NCI-H1417 treated with DMSO at 0.1 percent for 48 hours (cell line): ENCODE measurements around the gene PLCB1.
"Not testable (repeated sequence)": the region's sequence is repeated elsewhere in the genome, so short reads cannot be mapped to it uniquely, and the experiment has no call there.

Experiments used
- DNase-seq: peaks from one replicate; lab custom pipeline; 2025; lab: John Stamatoyannopoulos, UW

PLCB1 gene

DNA sequence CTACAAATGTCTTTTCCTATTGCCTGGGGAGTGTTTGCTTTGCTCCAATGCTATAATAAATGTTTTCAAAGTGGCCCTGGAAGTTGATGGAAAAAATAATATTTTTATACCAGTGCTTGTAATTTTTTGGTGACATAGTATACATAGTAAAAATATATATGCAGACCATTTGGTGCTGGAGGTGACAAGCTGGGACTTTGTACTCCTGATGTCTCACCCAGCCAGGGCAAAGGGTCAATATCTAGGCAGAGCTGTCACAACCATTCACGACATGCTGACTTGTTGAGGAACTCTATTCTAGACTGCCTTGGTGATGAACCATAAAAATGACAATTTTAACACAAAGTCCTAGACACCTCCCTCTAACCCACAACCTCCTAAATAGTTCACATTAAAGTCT lies 203.0 kb downstream of the PLCB1 start:
- no peak for DNase-seq

DNA sequence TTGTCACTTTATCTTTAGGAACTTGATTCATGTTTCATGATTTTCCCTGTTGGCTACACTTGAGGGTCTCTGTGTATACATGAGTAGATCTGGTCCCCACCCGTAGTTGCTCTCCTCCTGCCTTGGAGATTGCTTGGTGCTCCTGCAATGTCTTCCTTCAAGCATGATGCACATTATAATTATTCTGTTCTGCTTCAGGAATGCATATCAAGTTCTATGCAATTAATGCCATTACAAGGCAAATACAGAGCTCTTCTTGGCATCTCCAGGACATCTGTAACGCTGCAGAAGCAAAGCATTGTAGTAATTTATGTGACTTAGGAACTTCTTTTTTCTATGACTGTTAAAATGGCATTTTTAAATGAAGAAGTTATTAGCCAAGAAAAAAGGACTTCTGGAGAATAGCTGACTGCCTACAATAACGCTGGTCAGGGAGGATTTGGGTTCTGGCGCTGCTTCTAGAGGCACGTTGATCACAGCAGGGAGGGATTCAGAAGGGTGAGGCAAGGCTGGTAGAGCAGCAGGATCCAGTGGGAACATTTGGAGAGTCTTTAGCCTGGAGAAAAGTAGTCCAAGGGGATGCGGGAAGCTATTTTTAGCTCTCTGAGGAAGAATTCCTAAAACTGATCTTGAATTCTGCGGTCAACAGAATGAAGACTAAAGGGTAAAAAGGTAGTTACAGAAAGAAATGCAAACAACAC lies 203.6 kb downstream of the PLCB1 start:
- DNase-seq = no peak

DNA sequence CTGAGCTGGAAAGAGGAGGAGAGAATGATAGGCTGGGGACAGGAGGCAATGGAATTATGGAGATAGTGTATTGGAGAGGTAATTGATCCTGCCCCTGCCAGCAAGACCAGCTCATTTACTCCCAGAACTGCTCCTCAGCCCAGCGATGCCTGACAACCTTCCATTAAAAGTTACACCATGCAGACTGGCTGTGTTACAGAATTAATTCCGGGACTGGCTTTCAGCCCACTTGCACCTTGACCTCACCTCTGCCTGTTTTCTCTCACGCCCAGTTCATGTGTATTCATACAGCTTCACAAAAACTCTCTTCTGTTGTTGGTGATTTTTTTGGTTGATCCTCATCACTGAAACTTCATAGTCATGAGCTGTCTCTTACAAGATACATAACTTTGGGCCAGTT lies 207.3 kb downstream of the PLCB1 start:
- DNase-seq = no peak

DNA sequence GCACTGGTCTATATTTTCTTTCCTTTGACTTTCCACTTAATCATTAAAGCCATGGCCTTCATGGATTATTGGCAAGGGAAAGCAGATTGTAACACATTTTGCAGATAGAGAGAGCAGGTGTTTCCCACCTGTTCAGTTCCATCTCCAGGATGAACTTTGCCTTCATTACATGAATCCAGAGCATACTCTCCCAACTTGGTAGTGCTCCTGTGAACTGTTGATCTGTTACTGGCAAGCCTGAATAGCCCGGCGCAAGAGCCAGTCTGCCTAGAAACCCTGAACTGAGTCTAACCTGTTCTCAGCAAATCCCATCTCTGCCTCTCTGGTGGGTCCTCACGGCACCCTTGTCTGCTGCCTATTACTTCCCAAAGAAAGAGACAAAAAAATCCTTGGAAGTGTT lies 210.3 kb downstream of the PLCB1 start:
- no peak for DNase-seq

DNA sequence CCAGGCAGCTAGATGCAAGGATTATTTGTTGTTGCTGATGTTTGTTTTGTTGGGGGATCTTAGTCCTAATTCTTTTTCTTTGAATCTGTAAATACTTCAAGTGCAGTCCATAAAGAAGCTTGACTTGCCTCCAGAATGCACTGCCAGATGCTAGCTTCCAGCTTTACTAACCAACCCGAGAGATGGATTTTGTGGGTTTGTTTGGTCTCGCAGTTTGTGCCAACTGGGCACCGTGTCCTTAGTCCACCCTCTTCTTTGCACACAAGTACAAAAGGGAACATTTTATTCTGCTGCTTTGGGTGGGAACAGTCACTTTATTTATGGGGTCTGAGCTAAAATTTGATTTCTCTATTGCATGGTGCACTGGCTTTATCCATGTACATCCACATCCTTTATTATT lies 212.0 kb downstream of the PLCB1 start:
- no peak for DNase-seq

DNA sequence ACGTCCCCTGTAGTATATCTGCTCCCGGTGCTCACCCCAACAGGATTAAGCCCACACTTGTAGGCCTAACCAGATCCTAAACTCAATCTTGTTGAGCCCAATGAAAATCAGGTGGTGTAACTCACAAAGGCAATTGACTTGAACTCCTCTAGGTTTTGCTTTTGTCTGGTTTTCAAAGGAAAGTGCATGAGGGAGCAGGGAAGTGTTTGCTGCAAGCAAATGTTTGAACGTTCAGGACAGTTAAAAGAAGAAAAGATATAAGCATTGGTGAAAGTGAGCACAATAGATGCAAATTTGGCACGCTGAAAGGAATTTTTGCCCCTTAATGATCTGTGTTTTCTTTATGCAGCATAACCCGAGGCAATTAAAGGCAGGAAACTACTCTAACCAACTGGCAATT lies 212.6 kb downstream of the PLCB1 start:
- DNase-seq = no peak

DNA sequence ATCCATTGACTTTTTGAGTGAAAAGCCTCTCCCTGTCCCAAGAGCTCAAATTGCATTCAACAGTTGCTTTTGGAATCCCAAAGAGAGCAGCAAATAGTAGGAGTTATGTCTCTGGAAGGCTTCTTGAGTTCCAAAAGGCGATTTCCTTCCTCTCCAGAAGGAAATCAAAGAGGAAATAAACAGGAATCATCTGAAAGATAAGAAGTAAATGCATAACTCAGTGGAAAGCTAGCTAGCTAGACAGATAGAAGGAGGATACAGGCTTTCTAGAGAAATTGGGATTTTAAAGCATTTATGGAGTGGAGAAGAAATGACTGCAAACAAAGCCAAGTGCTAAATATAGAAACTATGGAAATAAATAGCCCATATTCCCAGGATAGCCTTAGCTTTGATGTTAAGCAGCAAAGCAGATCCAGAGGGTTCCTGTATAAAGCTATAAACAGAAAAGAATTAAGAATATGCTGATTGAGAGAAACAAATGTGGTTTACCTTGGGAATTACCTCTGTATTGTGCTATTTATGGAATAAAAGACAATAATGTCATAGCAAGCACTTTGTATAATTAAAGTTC lies 214.7 kb downstream of the PLCB1 start:
- no peak for DNase-seq

DNA sequence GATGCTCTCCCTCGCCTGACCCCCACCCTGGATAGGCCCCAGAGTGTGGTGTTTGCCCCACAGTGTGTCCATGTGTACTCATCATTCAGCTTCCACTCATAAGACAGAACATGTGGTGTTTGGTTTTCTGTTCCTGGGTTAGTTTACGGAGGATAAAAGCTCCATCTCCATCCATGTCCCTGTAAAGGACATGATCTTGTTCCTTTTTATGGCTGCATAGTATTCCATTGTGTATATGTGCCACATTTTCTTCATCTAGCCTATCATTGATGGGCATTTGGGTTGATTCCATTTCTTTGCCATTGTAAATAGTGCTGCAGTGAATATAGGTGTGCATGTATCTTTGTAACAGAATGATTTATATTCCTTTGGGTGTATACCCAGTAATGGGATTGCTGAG lies 218.2 kb downstream of the PLCB1 start:
- DNase-seq = not testable (repeated sequence)

DNA sequence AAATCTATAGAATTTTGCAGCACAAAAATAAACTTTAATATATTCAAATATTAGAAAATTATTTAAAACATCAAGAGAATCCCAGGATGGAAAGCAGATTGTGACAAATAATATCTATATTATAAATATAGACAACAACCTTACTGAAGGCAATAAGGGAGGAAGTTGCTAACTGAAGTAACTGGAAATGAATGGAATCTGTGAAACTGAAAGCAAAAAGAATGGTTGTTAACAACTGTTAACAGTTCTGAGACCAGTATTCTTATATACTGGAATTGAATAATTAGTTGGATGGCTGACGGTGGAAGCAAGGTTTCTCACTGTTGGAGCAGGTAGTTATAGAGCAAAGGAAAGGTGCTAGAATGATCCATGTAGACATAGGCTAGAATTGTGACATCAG lies 220.4 kb downstream of the PLCB1 start:
- DNase-seq = no peak

DNA sequence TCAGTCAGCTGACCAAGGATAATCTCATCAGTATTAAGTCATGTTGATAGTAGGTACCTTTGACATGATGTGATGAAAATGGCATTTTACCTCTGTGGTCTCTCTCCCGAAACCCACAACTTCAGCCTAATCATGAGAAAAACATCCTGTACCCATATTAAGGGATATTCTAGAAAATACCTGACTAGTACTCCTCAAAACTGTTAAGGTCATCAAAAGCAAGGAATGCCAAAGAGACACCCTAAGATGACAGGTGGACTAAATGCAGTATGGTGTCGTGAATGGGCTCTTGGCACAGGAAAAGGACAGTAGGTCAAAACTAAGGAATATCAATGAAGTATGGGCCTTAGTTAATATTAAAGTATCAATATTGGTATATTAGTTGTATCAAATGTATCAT lies 221.4 kb downstream of the PLCB1 start:
- no peak for DNase-seq

DNA sequence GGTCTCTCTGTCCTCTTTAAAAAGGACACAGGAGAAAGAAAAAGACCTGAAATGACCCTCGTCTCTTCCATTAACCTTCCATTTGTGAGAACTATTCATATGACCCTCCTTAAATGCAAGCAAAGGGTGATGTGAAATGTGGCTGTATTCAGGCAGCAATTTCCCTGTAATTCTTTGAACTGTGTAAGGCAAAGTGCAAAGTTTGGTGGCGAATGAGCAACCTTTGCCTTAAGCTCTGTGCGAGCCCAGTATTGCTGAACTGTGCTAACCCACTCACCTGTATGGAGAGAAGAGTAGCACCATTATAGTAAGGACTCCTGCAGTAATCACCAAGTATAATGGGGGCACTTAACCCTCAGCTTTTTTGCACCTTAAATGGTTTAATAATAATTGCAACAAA lies 223.4 kb downstream of the PLCB1 start:
- DNase-seq = no peak

DNA sequence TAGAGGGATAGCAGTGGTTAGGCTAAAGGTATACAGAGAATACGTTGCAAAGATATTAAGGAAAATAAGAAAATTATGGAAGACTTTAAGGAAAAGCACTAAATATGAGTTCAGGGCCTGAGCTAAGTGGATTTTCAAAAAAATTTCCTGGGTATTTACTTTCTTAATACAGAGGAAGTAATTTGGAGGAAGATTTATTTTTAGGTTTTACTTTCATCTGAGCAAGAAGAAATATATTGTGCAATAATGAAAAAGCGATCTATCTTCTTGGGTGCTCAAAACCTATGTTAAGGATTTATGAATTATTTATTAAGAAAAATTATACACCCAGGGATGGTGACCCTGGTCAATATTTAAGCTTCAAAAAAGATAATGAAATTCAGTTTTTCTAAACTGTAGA lies 224.7 kb downstream of the PLCB1 start:
- no peak for DNase-seq

DNA sequence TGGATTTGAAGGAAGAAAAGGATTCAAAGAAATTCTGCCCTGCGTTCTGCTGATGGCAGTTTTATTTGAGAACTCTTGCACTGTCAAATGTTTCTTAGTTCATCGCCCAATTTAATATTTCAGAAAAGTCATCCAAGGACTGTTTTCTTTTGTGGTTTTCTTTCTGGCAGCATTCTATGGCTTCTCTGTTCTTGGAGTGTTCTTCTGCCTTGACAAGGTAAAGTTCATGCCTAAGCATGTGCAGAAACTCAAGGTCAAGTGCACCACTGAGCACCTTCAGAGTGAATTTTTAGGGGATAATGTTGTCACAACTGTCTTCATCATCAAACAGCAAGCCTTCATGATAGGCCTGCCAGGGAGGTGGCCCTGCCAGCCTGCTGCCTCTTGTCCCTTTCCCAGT lies 225.6 kb downstream of the PLCB1 start:
- DNase-seq = no peak

DNA sequence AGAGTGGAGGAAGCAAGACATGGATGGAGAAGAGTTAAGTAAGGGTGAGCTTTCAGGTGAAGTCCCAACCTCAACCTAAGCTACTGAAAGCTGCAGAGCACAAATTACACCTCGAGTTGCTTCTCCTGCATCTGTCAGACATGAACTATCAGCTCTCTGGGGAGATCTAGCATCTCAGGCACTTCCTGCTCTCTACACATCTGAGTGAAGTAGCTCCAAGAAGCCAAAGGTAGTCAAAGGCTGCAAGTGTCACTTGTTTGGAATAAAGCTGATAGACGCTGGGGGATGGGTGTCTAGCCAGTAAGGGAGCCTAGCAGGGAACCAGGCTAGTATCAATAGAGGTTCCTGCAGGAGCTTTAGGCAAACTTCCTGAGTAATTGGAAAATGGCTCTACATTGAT lies 228.0 kb downstream of the PLCB1 start:
- DNase-seq = no peak

DNA sequence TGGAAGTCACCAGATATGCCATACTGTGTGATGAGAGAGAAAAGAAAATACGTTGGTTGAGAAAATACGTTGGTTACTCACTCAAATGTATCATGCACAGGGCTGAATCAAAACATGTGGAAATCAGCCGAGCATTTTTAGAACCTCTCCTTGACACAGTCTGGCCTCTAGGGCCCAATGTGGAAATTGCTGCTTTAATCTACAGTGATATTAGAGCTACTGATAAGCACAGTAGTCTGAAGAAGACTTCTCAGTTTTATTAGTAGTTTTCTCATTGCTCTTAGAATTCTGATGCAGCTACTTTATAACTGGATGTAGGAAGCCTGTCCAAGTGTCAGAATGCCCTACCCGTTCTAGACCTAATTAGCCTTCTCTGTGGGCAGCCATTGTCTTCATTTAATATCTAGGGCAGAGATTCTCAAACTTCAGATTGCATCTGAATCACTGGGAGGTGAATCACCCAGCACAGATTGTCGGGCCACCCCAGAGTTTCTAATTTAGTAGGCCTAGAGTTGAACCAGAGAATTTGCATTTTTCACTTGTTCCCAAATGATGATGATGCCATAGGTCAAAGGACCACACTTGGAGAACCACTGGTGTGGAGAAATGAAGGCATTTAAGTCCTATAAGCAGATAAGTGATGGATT lies 229.1 kb downstream of the PLCB1 start:
- DNase-seq = no peak

DNA sequence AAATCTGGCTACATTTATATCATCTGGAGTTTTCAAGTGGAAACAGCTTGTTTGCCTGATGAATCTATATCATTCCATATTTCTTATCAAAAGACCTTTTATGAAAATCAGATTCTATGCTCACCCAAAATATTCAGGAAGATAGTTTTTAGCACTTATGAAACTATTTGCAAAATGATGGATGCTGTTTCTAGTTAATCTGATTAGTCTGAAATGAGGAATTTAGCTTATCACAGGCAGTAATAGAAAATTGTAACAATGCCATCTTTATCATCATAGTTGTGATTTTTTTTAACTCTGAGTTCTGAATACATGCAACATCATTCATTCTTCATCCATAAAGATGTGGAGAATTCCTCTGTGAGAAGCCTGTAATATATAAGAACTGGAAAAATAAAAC lies 229.7 kb downstream of the PLCB1 start:
- DNase-seq = no peak

DNA sequence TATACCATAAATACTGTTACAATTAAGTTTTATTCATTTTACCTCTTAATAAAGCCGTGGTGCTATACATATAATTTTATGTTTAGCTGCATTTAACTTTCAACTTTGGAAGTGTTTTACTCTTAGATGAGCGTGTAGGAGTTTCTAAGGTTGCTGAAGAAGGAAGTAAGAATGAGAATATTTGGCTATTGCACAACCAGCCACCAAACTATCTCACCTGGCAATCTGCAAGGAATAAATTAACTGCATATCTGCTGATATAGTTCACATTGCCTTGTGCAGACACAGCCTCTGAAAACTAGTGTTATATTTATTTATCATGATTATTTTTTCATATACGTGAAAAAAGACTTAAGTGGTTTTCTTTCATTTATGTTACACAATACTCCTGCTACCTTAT lies 230.4 kb downstream of the PLCB1 start:
- no peak for DNase-seq

DNA sequence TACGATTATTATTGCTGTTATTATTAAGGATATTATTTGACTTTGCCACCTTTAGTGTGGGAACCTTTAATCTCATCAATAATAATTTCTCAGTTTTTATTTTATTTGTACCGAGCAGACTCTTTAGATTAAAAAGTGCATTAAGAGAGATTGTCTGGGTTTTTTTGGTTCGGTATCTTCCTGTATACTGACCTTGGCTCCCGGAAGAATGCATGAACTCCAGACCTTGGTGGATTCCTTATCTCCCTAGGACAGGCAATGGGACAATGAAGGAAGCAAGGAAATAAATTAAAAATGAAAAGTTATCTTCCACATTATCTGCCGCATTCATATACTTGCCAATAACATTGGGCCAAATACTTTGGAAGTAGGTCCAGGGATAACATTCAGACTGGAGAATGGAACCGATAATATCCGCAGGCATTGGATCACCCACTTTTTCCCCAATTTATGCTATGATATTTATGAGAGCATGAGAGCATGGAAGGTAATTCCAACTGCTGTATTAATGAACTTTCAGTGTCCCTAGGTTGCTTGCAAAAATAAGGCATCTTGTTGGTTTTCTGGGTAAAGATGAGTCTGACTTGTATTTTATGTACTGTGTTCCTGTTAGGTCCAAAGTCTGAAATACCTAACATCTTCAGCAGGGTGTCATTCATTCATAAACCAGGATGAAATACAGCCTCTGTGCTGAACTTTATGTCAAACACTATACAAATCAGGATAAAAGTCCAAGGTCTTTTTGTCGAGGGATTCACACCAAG lies 232.1 kb downstream of the PLCB1 start:
- no peak for DNase-seq

DNA sequence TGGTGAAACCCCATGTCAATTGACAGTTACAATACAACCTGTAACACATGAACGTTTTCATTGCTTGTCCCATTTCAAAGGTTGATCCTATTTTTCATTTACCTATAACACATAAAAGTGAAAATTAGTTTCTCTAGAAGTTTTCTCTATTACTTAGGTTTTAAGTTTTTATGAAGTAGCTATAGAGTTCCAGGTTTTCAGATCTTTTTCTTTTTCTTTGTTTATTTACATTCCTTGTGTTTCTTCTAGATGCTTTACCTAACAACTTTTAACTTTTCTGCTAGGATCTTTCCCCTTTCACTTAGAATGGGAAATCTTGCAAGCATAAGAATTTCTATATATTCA lies 232.6 kb downstream of the PLCB1 start:
- DNase-seq = no peak

DNA sequence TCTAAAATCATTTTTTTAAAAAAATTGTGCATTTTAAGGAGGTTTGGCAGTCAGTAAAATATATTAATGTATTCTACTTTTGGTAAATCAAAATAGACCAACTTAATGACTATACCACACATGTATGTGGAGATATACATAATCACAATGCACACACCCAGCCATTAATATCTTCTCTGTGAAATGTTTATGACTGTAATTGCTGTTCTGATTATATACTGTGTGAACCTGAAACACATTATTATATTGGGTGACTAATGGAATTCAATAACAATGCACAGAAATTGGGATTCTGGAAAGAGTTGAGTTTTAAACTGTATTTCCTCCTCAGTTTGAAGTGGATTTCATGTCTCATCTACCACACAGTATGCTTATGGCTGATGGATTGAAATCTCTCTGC lies 233.6 kb downstream of the PLCB1 start:
- DNase-seq = no peak

DNA sequence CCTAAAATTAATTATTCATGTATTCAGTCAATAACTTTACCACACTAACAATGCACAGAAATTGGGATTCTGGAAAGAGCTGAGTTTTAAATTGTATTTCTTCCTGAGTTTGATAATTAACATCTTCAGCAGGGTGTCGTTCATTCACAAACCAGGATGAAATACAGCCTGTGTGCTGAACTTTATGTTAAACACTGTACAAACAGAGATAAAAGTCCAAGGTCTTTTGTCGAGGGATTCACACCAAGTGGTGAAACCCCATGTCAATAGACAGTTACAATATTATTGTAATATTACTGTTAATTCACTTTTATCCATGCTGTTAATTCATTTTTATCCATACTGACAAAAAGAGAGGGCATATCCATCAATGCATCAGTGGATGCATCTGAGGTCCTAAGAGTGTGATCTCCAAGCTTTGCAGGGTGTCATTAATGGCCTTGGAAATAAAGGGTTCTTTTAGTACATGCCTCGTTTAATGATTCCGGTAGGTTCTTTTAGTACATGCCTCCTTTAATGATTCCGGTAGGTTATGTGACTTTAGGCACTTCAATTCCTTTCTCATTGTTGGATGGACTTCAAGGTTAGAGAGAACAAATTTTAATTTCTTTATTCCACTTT lies 234.3 kb downstream of the PLCB1 start:
- no peak for DNase-seq

DNA sequence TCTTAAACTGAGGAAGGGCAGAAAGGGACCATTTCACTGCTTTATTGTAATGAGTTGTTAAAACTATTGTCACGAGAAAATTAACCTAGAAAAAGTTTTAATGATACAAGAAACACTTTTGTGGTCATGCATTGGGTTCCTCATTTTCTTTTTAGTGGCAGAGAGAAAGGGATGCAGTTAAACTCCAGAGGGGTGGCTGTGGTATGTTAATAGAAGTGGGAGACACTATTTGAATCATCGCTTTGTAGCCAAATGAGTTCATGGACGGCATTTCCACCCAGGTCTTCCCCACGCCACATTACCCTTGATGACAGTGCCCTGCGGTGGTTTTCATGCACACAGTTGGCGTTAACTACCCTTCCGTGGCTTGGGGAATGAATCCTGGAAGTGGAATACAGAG lies 235.6 kb downstream of the PLCB1 start:
- no peak for DNase-seq

DNA sequence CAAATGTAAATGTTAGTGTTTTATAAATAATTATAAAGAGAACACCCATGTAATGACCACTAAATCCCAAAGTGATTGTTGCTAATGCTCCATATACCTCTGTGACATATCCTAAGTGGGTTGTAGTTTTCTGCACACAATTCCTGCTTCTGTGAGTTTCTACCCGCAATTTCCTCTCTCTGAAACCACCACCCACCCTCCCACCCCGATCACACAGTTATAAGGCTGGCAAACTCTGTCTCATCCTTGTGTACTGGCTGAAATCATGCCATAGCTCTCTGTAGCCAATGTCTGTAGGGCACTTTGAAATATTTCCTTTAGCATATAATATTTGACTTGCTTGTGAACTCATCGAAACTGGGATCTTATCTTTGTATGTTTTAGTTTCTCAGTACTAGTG lies 236.6 kb downstream of the PLCB1 start:
- no peak for DNase-seq
